Erythroblast (primary cell): Measurements from ENCODE around the gene C22orf31.

ENCODE experiments used
- DNase-seq, 2 experiments: peaks; one replicate each; lab custom pipeline; 2025; lab: John Stamatoyannopoulos, UW
- GATA1 ChIP-seq: IDR thresholded peaks from 2 replicates; pipeline ENCODE4 v1.6.1; 2011; ENCODE audit warnings: low read depth, mild to moderate bottlenecking, control low read depth, low read length, moderate library complexity
- POLR2A ChIP-seq: IDR thresholded peaks from 2 replicates; pipeline ENCODE4 v1.6.1; 2011; ENCODE audit warnings: mild to moderate bottlenecking, low read length

C22orf31 gene

DNA sequence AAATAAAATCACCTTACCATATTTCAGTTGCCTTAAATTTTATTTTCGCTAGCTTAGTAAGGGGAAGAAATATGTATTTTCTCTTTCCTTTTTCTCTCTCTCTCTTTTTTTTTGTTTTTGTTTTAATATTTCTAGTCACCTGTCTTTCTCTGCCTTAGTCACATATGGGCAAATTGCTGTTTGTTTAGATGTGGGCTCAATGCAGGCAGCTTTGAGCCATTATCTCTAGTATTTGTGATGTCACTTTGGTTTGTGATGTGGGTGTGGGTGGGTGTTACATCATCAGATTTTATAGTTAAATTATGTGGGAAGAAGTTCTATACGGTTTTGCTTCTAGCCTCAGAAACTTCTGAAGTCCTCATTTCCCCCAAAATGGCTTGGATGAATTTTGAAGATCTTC lies at the start of gene C22orf31:
Gene C22orf31 (minus strand): TSS at position 59 of the 400 bp plus-strand sequence. CDS start 39 bp downstream, at position 20.
- TF ChIP-seq GATA1 (no peak), POLR2A (no peak)
- peak in 1 of 2 experiments; percentile 31 for DNase-seq

DNA sequence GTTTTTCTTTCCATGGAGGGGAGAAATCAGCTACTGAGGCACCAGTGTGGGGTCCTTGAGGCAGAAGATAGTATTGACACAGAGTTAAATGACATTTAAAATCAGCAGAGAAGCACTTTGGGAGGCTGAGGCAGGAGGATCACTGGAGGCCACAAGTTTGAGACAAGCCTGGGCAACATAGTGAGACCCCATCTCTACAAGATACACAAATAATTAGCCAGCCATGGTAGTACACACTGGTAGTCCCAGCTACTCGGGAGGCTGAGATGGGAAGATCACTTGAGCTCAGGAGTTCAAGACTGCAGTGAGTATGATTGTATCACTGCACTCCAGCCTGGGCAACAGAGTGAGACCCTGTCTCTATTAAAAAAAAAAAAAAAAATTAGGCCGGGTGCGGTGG lies 49.3 kb upstream of the C22orf31 start:
- no peak for TF ChIP-seq GATA1
- TF ChIP-seq POLR2A, result no peak
- no peak for DNase-seq

DNA sequence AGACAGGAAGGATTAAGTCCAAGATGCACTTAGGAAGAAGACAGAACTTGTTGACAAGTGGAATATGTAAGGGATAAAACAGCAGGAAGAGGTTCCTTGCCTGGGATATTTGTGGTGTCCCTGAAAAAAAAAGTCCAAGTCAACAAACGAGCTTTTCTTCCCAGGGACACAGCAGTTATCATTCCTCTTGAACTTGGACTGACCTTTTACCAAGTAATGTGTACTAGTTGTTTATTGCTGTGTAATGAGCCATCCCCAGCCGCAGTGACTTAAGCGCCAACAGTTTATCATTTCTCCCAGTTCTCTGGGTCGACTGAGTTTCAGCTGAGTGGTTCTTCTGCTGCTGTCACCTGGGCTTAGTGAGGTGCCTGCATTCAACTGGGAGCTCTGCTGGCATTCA lies 48.2 kb upstream of the C22orf31 start:
- no peak for DNase-seq
- TF ChIP-seq POLR2A, result no peak
- no peak for TF ChIP-seq GATA1

DNA sequence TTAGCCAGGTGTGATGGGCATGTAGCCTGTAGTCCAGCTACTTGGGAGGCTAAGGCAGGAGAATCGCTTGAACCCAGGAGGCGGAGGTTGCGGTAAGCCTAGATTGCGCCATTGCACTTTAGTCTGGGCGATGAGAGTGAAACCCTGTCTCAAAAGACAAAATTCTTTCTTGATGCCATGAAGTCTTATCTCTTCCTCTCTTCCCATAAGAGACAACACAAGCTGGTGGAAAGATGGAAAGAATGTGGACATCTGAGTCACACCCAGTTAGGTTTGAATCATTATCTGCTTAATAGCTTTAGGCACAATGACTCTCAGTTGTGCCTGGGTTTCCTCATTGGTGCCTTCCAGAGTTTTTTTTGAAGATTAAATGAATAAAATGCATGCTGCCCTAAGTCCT lies 46.5 kb upstream of the C22orf31 start:
- DNase-seq, result no peak
- TF ChIP-seq POLR2A, result no peak
- TF ChIP-seq GATA1, result no peak

DNA sequence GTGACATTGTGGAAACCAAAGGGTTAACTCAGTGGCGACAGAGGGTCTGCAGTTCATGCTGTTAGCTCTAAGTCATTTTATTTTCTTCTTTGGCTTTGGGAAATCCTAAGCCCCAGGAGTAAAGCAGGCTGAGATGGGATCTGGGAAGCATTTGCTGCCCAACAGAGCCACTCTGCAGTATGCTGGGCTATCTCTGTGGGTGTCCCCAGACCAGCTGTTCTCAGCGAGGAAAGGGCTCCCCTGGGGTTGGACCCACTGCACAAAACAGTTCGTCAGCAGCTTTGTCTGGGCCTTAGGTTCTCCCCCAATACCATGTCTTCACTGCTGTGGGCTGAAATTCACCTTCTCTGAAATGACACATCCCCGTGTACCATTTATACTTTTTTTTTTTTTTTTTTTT lies 45.2 kb upstream of the C22orf31 start:
- TF ChIP-seq POLR2A (no peak), GATA1 (no peak)
- DNase-seq, result no peak

DNA sequence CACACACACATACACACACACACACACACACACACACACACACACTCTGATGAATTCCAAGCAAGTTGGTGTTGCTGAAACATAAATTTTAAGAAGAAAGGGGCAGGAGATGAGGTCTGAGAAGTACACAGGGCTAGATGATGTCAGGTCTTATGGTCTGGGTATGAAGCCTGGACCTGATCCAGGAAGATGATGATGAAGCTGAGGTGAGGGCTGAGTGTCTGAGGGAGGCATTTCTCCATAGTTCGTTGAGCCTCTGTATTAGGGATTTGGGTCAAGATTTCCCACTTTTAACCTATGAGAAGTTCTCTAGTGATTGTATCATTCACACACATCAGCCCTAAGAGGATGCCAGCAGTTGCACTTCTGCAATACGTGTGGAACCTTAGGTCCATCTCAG lies 43.8 kb upstream of the C22orf31 start:
- no peak for TF ChIP-seq POLR2A
- TF ChIP-seq GATA1, result no peak
- peak in 1 of 2 experiments; percentile 16 for DNase-seq

DNA sequence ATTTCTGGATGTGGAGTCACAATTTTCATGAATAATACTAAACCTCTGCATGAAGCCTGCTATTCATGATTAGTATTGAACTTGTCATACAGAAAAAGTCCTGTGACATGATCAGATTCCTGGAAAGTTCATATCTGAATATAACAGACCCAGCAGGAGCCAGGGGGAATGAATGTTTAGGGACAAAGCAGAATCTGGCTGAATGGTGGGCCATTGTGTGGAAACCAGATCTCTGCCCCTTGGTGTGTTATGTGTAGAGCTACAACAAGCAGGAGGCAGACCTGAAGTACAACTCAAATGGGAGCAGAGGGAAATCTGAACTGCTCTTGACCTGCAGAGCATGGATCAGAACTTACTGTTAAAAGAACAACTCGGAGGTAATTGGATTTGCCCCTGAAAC lies 41.5 kb upstream of the C22orf31 start:
- no peak for DNase-seq
- TF ChIP-seq POLR2A, result no peak
- no peak for TF ChIP-seq GATA1

DNA sequence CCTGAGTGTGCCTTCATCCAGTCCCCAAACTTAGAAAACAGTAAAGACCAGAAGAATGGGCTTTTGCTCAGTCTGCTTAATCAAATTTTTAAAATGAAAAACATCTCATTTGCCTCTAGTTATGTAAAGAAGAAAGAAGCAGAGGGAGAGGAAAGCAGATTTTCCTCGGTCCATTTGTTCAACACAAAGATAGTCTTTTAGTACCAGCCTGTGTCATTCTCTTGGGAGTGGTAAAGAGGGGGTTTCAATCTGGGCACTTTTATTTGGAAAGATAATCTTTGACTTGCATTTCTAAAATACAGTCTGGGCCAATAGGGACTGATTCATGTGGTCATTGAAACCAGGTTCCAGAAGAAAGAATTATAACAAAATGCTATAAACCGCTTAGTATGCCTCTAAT lies 40.7 kb upstream of the C22orf31 start:
- no peak for DNase-seq
- no peak for TF ChIP-seq POLR2A

DNA sequence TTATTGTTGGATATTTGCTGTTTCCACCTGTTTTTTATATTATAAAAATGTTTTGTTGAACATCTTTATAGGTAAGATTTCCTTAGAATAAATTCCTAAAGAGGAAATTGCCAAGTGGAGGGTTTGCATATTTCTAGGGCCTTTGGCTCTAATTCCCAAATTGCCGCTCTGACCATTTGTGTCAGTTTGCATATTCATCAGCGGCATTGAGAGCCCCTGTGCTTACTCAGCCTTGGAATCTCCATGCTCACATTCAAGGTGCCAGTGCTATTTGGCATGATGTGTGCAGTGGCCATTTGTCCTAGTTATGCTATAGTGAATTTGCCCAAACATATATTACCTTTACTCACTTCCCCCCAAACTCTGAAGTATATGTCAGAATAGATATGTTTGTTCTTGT lies 36.7 kb upstream of the C22orf31 start:
- DNase-seq, result no peak
- TF ChIP-seq GATA1, result no peak

DNA sequence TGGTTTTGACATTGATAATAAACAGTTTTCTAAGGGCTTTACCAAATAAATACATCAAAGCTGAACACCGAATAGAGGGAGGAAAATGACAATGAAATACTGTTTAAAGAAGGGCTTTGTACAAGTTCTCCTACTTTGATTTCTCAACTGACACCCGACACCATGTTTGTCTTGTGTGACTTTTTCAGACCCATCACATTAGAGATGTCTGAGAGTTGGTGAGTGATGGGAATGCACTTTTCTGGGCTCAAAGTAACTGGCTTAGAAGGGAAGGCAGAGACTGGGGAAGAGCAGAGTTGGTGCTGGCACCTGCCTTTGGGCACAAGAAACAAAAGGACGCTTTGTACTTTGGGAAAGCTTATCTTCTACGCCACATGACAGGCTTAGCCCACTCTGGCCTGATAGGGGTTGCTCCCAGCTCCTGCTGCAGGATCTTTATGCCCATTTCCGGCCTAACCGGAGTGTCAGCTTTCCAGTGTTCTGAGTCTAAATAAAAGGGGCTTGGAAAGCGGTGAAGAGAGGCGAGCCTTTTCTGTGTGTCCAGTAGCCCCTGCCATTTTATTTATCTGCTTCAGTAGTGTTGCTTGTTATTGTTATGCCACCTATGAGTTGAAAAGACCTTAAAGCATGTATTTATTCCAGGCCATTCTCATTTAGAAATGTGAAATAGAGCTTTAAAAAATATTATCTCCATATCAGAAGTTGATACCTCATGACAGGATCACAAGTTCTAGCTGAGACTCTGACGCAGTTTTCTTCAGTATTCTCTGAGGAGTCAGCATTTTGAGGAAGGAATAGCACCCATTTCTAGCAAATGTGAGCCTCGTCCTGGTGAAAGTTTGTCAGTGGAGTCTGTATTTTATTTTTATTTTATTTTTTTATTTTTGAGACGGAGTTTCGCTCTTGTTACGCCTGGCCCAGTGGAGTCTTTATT lies 35.4 kb upstream of the C22orf31 start:
- TF ChIP-seq GATA1 (no peak), POLR2A (peak; percentile 80)
- peak; percentile 55 to 74 for DNase-seq

DNA sequence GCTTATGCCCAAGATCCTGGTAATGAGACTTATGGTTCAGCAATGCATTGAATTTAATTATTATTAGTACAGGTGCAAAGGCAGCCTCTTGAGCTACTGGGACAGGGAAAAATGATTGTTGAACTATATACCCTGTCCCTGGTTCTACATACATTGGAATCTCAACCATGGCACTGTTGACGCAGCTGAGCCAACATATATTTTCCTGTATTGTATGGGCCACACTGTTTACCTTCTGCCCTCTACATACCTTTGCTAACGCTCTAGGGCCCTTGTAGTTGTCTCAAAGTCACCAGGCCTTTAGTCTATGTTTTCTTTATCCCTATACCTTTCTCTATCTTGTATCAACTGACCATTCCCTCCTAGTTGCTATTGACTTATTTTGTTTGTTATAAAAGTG lies 33.8 kb upstream of the C22orf31 start:
- TF ChIP-seq POLR2A (no peak), GATA1 (no peak)
- no peak for DNase-seq

DNA sequence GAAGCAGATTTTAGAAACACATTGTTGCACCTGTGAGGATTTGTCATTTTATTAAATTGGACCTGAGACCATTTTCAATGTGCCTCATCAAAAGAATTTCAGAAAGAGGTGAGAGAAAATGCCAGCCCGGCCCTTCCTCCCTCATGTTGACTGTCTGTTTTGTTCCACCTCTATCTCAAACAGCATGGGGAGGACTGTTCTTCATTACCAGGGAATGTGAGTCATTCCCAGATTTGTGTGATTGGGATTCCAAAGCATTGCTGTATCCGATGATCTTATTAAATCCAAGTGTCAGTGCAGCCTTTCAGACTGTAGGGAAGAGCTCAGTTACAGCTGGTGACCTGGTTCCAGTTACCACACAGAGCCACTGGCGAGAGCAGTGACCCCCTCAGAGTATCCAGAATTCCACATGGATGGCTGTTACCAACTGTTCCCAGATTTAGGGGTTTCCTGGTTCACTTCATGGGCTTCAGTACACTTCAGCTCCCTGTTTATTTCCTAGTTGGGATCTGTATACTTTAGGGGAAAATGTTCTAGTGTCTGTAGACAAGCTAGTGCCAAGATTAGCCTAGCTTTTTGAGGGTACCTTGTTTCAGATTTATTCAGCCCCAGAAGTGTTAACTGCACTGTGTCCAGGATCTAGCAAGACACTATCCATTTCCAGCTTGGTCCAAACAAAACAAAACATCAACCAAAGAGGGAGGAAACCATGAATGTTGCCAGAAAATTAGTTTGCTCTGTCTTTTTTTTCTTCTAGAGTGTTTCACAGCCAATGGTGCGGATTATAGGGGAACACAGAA lies 32.1 kb upstream of the C22orf31 start:
- no peak for DNase-seq
- no peak for TF ChIP-seq GATA1
- no peak for TF ChIP-seq POLR2A

DNA sequence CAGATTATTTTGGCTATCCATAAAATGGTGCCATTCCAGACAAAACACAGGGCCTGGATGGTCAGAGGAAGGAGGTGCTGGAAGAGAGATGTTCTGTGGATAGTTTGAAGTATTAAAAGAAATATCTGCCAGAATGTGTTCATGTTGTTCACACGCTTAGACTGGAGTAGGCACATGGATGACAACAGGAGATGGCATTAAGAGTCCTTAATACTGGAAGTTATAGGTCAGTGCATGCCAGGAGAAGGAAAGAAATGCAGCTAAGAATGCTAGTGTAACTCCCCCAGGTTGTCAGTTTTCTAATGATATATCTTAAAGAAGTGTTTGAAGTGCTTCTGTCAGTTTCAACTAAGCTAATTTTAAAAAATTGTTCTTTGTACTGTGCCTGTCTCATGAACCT lies 31.4 kb upstream of the C22orf31 start:
- DNase-seq, result no peak

DNA sequence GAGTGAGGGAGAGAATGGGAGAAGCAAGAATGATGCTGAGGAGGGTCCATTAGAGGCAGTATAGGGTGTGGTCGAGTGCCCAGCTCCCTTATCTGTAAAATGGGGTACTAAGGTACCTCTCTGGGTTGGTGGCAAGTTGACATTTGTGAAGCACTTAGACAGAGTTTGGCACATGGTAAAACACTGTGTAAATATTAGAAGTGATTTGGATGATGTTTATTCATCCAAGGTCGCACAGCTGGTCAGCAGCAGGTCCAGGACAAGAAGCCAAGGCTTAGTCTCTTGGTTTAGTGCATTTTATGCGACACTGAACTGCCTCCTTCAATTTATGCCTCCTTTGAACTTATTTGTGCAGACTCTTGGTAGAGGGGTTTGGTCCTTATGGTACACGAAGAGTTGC lies 30.6 kb upstream of the C22orf31 start:
- TF ChIP-seq GATA1, result no peak
- TF ChIP-seq POLR2A, result no peak
- peak in 1 of 2 experiments; percentile 14 for DNase-seq

More for the DNA sequence above, 31.4 kb upstream of the C22orf31 start:
- TF ChIP-seq POLR2A, result no peak
- TF ChIP-seq GATA1, result no peak
